C4-2B (cell line): ENCODE data around the gene TULP1.
"Not testable (repeated sequence)": the region's sequence is repeated elsewhere in the genome, so short reads cannot be mapped to it uniquely, and the experiment has no call there.

ENCODE experiments used
- H3K27ac ChIP-seq: fragments of 450-650 bp; 2 replicates; pipeline ENCODE4 v1.5.1; 2017
- ZFX ChIP-seq: fragments of 450-650 bp; IDR thresholded peaks from 2 replicates; pipeline ENCODE4 v1.6.1; 2017
- TF ChIP-seq, protein P1 (sequence below): fragments of 450-650 bp; conservative IDR thresholded peaks from 2 replicates; pipeline ENCODE4 v1.5.1; 2017; ENCODE audit warnings: mild to moderate bottlenecking

The TULP1 gene

DNA sequence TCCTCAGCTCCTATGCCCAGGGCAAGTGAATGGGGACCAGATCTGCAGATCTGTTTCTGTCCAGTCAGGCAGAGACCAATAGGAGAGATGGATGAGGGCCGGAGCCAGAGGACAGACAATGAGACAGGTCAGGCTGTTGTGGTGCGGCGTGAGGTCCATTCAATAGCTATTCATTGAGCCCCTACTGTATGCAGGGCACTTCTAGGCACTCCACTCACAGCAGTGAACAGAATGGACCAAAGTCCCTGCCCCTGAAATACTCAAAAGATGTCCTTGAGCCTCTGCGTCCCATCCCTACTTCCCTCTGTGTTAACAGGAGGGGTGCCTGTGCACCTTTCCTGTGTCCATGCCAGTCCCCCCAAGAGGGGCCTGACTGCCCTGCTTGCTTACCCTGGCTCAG lies 8.5 kb upstream of the TULP1 start:
- H3K27ac ChIP-seq: no peak overlapping the region
- TF ChIP-seq ZFX: no peak
- TF ChIP-seq, protein P1, sequence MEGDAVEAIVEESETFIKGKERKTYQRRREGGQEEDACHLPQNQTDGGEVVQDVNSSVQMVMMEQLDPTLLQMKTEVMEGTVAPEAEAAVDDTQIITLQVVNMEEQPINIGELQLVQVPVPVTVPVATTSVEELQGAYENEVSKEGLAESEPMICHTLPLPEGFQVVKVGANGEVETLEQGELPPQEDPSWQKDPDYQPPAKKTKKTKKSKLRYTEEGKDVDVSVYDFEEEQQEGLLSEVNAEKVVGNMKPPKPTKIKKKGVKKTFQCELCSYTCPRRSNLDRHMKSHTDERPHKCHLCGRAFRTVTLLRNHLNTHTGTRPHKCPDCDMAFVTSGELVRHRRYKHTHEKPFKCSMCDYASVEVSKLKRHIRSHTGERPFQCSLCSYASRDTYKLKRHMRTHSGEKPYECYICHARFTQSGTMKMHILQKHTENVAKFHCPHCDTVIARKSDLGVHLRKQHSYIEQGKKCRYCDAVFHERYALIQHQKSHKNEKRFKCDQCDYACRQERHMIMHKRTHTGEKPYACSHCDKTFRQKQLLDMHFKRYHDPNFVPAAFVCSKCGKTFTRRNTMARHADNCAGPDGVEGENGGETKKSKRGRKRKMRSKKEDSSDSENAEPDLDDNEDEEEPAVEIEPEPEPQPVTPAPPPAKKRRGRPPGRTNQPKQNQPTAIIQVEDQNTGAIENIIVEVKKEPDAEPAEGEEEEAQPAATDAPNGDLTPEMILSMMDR: no peak

GRCh38 chr6:35519313-35520015 lies 6.8 kb upstream of the TULP1 start:
- TF ChIP-seq, protein P1: no peak
- TF ChIP-seq ZFX: no peak
- H3K27ac ChIP-seq: no peak overlapping the region

- TF ChIP-seq, protein P1: no peak
- TF ChIP-seq ZFX: no peak
- H3K27ac ChIP-seq: no peak overlapping the region
These were observed 6.0 kb upstream of the TULP1 start for GRCh38 chr6:35518566-35519312.

GRCh38 chr6:35517978-35518377 lies 5.3 kb upstream of the TULP1 start:
- not testable (repeated sequence) for H3K27ac ChIP-seq

DNA sequence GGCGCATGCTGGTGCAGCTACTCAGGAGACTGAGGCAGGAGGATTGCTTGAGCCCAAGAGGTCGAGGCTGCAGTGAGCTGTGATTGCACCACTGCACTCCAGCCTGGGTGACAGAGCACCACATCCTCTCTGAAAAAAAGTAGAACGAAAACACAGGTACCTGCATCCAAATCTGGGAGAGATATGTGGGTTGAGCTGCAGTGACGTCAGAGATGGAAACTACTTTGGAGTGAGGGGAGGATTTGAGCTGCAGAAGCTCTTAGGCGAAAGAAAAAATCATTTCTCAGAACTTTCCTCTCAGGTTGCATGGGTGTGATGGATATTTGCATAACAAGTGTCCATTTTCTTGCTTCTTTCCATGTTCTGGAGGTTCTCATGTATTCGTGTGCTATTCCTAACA lies 4.0 kb upstream of the TULP1 start:
- H3K27ac ChIP-seq: no peak overlapping the region

DNA sequence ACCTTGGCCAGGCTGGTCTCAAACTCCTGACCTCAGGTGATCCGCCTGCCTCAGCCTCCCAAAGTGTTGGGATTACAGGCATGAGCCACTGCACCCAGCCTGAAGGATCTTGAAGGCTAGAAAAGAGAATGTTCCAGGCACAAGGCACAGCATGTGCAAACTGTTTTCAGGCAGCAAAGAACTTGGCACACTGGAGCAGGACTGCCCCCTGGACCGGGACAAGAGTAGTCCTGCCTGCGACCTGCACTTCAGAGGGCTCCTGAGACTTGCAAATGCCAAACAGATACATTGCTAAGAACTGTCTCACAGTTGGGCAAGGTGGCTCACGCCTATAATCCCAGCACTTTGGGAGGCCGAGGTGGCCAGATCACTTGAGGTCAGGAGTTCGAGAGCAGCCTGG lies 3.2 kb upstream of the TULP1 start:
- H3K27ac ChIP-seq: not testable (repeated sequence)

More for the DNA sequence above, 4.0 kb upstream of the TULP1 start:
- TF ChIP-seq ZFX: no peak

GRCh38 chr6:35514587-35514986 lies 1.9 kb upstream of the TULP1 start:
- no peak overlapping the region for H3K27ac ChIP-seq
- no peak for TF ChIP-seq ZFX
- TF ChIP-seq, protein P1: no peak

DNA sequence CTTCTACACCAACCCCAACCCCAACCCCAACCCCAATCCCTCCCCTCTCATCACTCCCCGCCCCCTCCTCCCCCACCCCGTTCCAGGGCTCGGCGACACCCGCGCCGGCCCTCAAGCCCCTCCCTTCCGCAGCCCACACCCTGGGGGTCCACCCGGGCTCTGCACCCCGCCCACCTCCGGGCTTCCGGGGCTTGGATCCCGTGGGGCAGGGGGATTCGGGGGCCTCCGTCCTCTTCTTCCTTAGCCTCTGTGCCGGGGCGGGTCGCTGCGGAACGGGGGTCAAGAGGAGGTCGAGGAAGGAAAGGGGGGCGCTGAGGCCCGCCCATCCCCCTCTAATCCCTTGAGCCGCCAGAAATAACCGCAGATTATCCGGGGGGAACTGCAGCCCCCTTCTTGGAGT lies 690 bp downstream of the TULP1 start:
- TF ChIP-seq ZFX: no peak
- TF ChIP-seq, protein P1: no peak
- no peak overlapping the region for H3K27ac ChIP-seq

- H3K27ac ChIP-seq: no peak overlapping the region
- TF ChIP-seq, protein P1: no peak
- no peak for TF ChIP-seq ZFX
These were observed 1.1 kb downstream of the TULP1 start for GRCh38 chr6:35511562-35511941.
